GM18511 (cell line): ENCODE measurements around the gene PCSK4.
"Not testable (repeated sequence)": the region's sequence is repeated elsewhere in the genome, so short reads cannot be mapped to it uniquely, and the experiment has no call there.

Source experiments
- ATAC-seq: cut with Tn5 transposase; IDR thresholded peaks from one replicate; pipeline ENCODE4 v1.9.1; 2021; ENCODE audit warnings: mild to moderate bottlenecking, moderate library complexity; ENCODE audit not compliant: unreplicated experiment

Gene PCSK4

GRCh38 chr19:1522838-1523237 lies 32.7 kb upstream of the PCSK4 start:
- no peak for ATAC-seq

- no peak for ATAC-seq
Observed at GRCh38 chr19:1522061-1522460, 31.9 kb upstream of the PCSK4 start.

- ATAC-seq: no peak
Observed at GRCh38 chr19:1521636-1522035, 31.5 kb upstream of the PCSK4 start.

- no peak for ATAC-seq
Observed at GRCh38 chr19:1520203-1520780, 30.1 kb upstream of the PCSK4 start.

- not testable (repeated sequence) for ATAC-seq
Observed at GRCh38 chr19:1519802-1520201, 29.7 kb upstream of the PCSK4 start.

- ATAC-seq: no peak
Observed at GRCh38 chr19:1518471-1518870, 28.3 kb upstream of the PCSK4 start.

- ATAC-seq: no peak
Observed at GRCh38 chr19:1516395-1516753, 26.2 kb upstream of the PCSK4 start.

GRCh38 chr19:1514986-1515721 lies 25.0 kb upstream of the PCSK4 start:
- no peak for ATAC-seq

- ATAC-seq: no peak
Observed at GRCh38 chr19:1514295-1514661, 24.1 kb upstream of the PCSK4 start.

GRCh38 chr19:1513499-1514294 lies 23.5 kb upstream of the PCSK4 start:
- ATAC-seq: no peak

GRCh38 chr19:1512671-1513498 lies 22.7 kb upstream of the PCSK4 start, which contains the start of gene ADAMTSL5:
Gene ADAMTSL5, minus strand, starts transcription at chr19:1513019. Its CDS starts 2,076 bp downstream, at chr19:1510943.
- no peak for ATAC-seq

- ATAC-seq: no peak
Observed at GRCh38 chr19:1511318-1512317, 21.5 kb upstream of the PCSK4 start.

GRCh38 chr19:1510807-1511206 lies 20.7 kb upstream of the PCSK4 start:
- ATAC-seq: no peak

- no peak for ATAC-seq
Observed at GRCh38 chr19:1510442-1510806, 20.3 kb upstream of the PCSK4 start.

GRCh38 chr19:1509602-1510441 lies 19.7 kb upstream of the PCSK4 start:
- no peak for ATAC-seq

- ATAC-seq: no peak
Observed at GRCh38 chr19:1508507-1508856, 18.3 kb upstream of the PCSK4 start.

GRCh38 chr19:1507763-1508506 lies 17.8 kb upstream of the PCSK4 start:
- no peak for ATAC-seq

- ATAC-seq: no peak
Observed at GRCh38 chr19:1507192-1507660, 17.1 kb upstream of the PCSK4 start.
